AG09319 (cell line): ENCODE data around the gene SPINT4.

ENCODE experiments used
- DNase-seq: peaks from one replicate; pipeline ENCODE4 v3.0.0-alpha.2; 2010; ENCODE audit warnings: low read depth; ENCODE audit errors: extremely low read depth
- TF ChIP-seq, protein P1 (sequence below): IDR thresholded peaks from 2 replicates; pipeline ENCODE4 v1.5.1; 2011; ENCODE audit warnings: low read depth, mild to moderate bottlenecking, inconsistent platforms, low read length, moderate library complexity

SPINT4 gene

DNA sequence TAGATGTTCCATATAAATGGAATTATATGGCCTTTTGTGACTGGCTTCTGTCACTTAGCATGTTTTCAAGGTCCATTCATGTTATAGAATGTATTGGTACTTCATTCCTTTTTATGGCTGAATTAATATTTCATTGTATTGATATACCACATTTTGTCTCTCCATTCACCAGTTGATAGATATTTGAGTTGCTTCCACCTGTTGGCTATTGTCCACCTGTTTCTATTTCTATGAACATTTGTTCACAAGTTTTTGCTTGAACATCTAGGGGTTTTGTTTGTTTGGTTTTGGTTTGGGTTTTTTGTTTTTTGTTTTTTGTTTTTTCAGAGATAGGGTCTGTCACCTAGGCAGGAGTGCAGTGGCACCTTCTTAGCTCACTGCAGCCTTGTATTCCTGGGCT is 46.3 kb downstream of the SPINT4 start:
- TF ChIP-seq, protein P1, sequence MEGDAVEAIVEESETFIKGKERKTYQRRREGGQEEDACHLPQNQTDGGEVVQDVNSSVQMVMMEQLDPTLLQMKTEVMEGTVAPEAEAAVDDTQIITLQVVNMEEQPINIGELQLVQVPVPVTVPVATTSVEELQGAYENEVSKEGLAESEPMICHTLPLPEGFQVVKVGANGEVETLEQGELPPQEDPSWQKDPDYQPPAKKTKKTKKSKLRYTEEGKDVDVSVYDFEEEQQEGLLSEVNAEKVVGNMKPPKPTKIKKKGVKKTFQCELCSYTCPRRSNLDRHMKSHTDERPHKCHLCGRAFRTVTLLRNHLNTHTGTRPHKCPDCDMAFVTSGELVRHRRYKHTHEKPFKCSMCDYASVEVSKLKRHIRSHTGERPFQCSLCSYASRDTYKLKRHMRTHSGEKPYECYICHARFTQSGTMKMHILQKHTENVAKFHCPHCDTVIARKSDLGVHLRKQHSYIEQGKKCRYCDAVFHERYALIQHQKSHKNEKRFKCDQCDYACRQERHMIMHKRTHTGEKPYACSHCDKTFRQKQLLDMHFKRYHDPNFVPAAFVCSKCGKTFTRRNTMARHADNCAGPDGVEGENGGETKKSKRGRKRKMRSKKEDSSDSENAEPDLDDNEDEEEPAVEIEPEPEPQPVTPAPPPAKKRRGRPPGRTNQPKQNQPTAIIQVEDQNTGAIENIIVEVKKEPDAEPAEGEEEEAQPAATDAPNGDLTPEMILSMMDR = no peak
- DNase-seq = no peak

DNA sequence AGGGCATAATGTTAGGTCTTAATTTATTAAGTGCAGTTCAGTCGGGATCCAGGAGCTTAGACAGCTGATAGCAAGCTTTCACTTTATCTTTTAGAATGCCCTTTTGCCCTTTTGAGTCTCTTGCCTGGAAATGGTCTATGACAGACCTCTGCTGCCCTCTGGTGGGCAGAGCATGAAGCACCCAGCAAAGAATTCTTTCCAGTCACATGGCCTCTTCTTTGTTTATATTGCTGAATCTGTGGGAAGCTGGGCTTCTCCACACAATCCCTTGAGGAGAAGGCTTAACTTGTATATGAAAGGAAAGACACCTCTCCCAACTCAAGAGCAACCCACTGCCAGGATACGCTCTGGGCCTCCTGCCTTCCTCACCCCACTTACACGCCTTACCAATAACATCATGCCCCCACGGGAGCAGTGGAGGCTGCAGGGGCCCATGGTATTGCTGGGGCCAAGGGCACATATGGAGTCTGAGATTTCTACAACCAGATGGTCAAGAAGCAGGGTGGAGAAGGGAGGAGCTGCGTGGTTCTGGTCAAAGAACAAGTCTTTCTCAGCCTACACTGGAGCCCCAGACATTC is 49.1 kb downstream of the SPINT4 start:
- TF ChIP-seq, protein P1 = peak; percentile 94
- DNase-seq = peak; percentile 61

DNA sequence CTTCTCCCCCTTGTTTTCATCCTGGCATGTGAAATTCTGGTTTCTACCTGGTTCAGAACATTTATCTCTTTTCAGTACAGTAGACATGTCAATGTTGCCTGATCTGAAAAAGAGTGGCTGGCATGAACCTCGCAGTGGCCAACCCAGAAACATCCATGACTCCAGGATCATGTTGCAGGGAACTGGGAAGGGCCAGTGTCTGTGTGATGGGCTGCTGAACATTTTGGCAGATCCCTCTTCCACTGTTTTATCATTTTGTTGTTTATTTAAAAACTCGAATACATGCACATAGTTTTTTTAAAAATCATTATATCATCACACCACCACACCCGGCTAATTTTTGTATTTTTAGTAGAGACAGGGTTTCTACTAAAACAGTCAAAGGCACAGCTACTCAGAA is 50.5 kb downstream of the SPINT4 start:
- TF ChIP-seq, protein P1 = no peak
- DNase-seq = no peak

DNA sequence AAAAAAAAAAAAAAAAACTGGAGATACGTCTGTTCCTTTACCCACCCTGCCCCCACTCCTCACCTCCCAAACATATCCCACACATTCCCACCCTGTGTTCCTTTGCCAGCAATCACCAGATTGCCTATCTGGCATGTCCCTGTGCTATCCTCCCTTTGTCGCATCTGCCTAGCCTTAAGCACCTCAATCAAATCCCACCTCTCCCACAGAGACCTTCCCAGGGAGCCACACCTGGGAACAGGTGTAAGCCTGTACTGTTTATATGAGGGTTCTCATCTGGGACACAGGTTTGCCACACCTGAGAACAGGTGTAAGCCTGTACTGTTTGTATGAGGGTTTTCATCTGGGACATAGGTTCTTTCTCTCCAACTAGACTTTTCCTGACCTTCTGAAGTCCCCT is 52.8 kb downstream of the SPINT4 start:
- TF ChIP-seq, protein P1 = no peak
- no peak for DNase-seq

DNA sequence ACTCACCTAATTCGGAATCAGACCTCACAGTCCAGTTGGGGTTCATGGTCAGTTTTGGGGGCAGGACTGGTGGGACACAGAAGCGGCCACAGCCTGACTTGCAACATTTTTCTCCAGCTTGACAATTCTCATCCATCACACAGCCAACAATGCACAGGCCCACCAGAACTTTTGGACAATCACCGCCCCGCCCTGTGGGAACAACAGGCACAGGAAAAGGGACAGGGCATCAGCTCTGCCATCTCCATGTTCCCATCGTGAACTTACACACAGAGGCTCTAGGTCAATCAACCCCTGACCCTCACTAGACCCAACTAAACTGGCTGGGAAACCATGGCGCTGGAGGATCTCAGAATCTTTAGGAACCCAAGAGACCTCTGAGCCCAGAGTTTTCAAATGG is 53.3 kb downstream of the SPINT4 start:
- DNase-seq = no peak
- TF ChIP-seq, protein P1 = no peak
